OCI-LY1 (cell line): ENCODE measurements around the gene CACNG4.

Experiments used
- H2AFZ ChIP-seq: fragments of 200-600 bp; sonication (generic), shearing (Covaris generic); 2 replicates; pipeline ENCODE4 v1.6.0; 2014; ENCODE audit warnings: antibody characterized with exemption, mild to moderate bottlenecking, low read length
- H3F3A ChIP-seq: fragments of 200-600 bp; sonication (generic), shearing (Covaris generic); 2 replicates; pipeline ENCODE4 v1.6.0; 2014; ENCODE audit warnings: mild to moderate bottlenecking, antibody characterized with exemption, low read length, moderate library complexity; ENCODE audit not compliant: insufficient read depth
- H3K27ac ChIP-seq: fragments of 200-600 bp; sonication (generic); 2 replicates; pipeline ENCODE4 v1.5.1; 2014; ENCODE audit warnings: low read length, mixed run types, mild to moderate bottlenecking, low read depth; ENCODE audit not compliant: poor library complexity, severe bottlenecking
- H3K27me3 ChIP-seq: fragments of 200-600 bp; sonication (generic); 2 replicates; pipeline ENCODE4 v1.6.0; 2014; ENCODE audit warnings: antibody characterized with exemption, mild to moderate bottlenecking, low read length, moderate library complexity; ENCODE audit not compliant: insufficient read depth
- H3K36me3 ChIP-seq: fragments of 200-600 bp; sonication (generic); 2 replicates; pipeline ENCODE4 v1.6.1; 2014; ENCODE audit warnings: mild to moderate bottlenecking, antibody characterized with exemption, low read length, moderate library complexity, mixed read lengths; ENCODE audit not compliant: insufficient read depth
- H3K4me1 ChIP-seq: fragments of 200-600 bp; sonication (generic); 2 replicates; pipeline ENCODE4 v1.5.1; 2014; ENCODE audit warnings: mild to moderate bottlenecking, low read length, moderate library complexity; ENCODE audit not compliant: insufficient read depth, severe bottlenecking
- H3K4me2 ChIP-seq: fragments of 200-600 bp; sonication (generic), shearing (Covaris generic); 2 replicates; pipeline ENCODE4 v1.6.1; 2014; ENCODE audit warnings: low read length
- H3K4me3 ChIP-seq: fragments of 200-600 bp; sonication (generic); 2 replicates; pipeline ENCODE4 v1.5.1; 2014; ENCODE audit warnings: low read length, low read depth, mild to moderate bottlenecking, mixed read lengths; ENCODE audit not compliant: poor library complexity, severe bottlenecking
- H3K79me2 ChIP-seq: fragments of 200-600 bp; shearing (Covaris generic); 2 replicates; pipeline ENCODE4 v1.6.1; 2016; ENCODE audit warnings: mixed run types, low read length, mixed read lengths; ENCODE audit not compliant: insufficient read depth
- H3K9ac ChIP-seq: fragments of 200-600 bp; sonication (generic), shearing (Covaris generic); 2 replicates; pipeline ENCODE4 v1.6.1; 2014; ENCODE audit warnings: mild to moderate bottlenecking, low read length, mixed read lengths
- H3K9me2 ChIP-seq: fragments of 200-600 bp; sonication (generic), shearing (Covaris generic); 2 replicates; pipeline ENCODE4 v1.6.1; 2014; ENCODE audit warnings: low read depth, mild to moderate bottlenecking, low read length, mixed read lengths
- H3K9me3 ChIP-seq: fragments of 200-600 bp; shearing (Covaris generic); 2 replicates; pipeline ENCODE4 v1.6.1; 2014; ENCODE audit warnings: low read length, mixed read lengths
- H4K20me1 ChIP-seq: fragments of 200-600 bp; sonication (generic), shearing (Covaris generic); 2 replicates; pipeline ENCODE4 v1.6.0; 2016; ENCODE audit warnings: mild to moderate bottlenecking, low read length; ENCODE audit not compliant: insufficient read depth
- CTCF ChIP-seq: fragments of 200-600 bp; sonication (generic), shearing (Covaris generic); IDR thresholded peaks from 2 replicates; pipeline ENCODE4 v1.5.1; 2017; ENCODE audit warnings: mild to moderate bottlenecking, antibody characterized with exemption, low read length, moderate library complexity, mixed read lengths
- EZH2 ChIP-seq: fragments of 200-600 bp; sonication (generic), shearing (Covaris generic); IDR thresholded peaks from 2 replicates; pipeline ENCODE4 v1.8.0; 2017; ENCODE audit warnings: borderline replicate concordance, mixed run types, mild to moderate bottlenecking, antibody characterized with exemption, low read length, moderate library complexity, mixed read lengths

The CACNG4 gene

GRCh38 chr17:66960613-66961012, 3.9 kb upstream of the CACNG4 start:
- Histone ChIP-seq H3K36me3 (no peaks in the 10 kb centered on the region), H3K27ac (no peak overlapping the region), H3K9ac (no peak overlapping the region), H3K27me3 (no peaks in the 10 kb centered on the region), H3K4me1 (no peaks in the 10 kb centered on the region), H3K9me2 (no peaks in the 10 kb centered on the region), H2AFZ (no peak overlapping the region), H3F3A (no peaks in the 10 kb centered on the region), H4K20me1 (no peaks in the 10 kb centered on the region), H3K9me3 (no peaks in the 10 kb centered on the region), H3K4me3 (no peak overlapping the region), H3K79me2 (no peaks in the 10 kb centered on the region), H3K4me2 (no peak overlapping the region)
- TF ChIP-seq CTCF (no peak), EZH2 (no peak)

- no peaks in the 10 kb centered on the region for H3K9me2 ChIP-seq
- H3K9ac ChIP-seq: no peak overlapping the region
- H3K79me2 ChIP-seq: no peaks in the 10 kb centered on the region
- TF ChIP-seq EZH2 (no peak), CTCF (no peak)
- H2AFZ ChIP-seq: no peak overlapping the region
- H3K36me3 ChIP-seq: no peaks in the 10 kb centered on the region
- H3K4me3 ChIP-seq: no peak overlapping the region
- H3K27me3 ChIP-seq: no peaks in the 10 kb centered on the region
- no peaks in the 10 kb centered on the region for H4K20me1 ChIP-seq
- H3K4me2 ChIP-seq: no peak overlapping the region
- no peaks in the 10 kb centered on the region for H3F3A ChIP-seq
- H3K27ac ChIP-seq: no peak overlapping the region
- no peaks in the 10 kb centered on the region for H3K9me3 ChIP-seq
- H3K4me1 ChIP-seq: no peaks in the 10 kb centered on the region
These were observed 992 bp upstream of the CACNG4 start for GRCh38 chr17:66963521-66963908.

DNA sequence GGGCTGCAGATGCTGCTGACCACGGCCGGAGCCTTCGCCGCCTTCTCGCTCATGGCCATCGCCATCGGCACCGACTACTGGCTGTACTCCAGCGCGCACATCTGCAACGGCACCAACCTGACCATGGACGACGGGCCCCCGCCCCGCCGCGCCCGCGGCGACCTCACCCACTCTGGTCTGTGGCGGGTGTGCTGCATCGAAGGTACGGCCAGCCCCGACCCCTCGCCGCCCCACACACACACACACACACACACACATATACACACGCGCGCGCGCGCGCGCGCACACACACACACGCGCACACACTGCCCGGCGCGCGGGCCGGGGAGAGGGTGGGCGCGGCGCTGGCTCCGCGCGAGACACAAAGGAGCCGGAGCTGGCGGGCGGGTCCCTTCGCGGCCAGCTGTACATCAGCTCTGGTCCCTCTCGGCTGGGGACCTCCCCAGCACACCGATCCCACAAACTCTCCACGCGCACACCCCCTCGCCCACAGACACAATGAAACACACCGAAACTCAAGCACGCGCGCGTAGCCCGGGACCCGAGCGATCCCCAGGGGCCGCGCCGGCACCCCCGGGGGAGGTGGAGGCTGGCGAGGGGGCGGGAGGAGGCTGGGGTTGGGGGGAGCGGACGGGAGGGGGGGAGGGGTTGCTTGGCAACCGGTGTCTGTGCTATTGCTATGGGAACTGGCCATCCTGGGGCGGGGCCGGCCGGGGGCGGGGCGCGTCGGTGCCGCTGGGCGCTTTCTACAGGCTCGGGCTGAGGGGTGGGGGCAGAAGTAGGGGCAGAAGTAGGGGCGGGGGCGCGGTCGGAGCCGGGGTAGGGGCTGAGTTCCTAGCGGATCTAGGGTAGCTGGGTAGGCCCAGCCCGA, 658 bp downstream of the CACNG4 start:
- Histone ChIP-seq H3K9ac (no peak overlapping the region), H3K36me3 (no peaks in the 10 kb centered on the region), H2AFZ (no peak overlapping the region), H3K4me3 (no peak overlapping the region), H3K27me3 (no peaks in the 10 kb centered on the region), H3K9me3 (no peaks in the 10 kb centered on the region), H3F3A (no peaks in the 10 kb centered on the region), H4K20me1 (no peaks in the 10 kb centered on the region), H3K9me2 (no peaks in the 10 kb centered on the region), H3K4me2 (no peak overlapping the region), H3K4me1 (no peaks in the 10 kb centered on the region), H3K27ac (no peak overlapping the region), H3K79me2 (no peaks in the 10 kb centered on the region)
- no peak for TF ChIP-seq EZH2
- no peak for TF ChIP-seq CTCF
